ENCODE results near the gene PHACTR1. TPM values are rescaled to one million over a fixed set of nuclear protein-coding genes. Genes with fewer than 3 reads are reported as not detected.

PHACTR1 gene
- total RNA-seq, 2 donors from 2014 or later = 6.0 to 12.9 TPM

DNA sequence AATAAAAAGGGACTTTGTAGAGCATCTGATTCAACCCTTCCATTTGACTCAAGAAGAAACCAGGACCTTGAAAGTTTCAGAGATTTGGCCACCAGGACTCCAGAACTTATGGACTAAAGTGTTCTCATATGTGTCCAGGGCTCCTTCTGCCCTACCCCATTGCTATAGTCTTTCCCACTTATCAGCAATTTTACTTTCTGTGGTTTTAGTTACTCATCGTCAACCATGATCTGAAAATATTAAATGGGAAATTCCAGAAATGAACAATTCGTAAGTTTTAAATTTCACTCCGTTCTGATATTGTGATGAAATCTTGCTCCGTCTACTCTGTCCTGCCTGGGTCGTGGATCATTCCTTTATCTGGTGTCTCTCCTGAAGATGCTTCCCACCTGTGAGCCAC lies 259.8 kb downstream of the PHACTR1 start:
- no peak for ATAC-seq
- Histone ChIP-seq H3K4me3 (no peak overlapping the region), H3K27ac (no peak overlapping the region), H3K4me1 (peaks cover 17% of the 10 kb centered on the region), H3K27me3 (no peaks in the 10 kb centered on the region), H3K36me3 (replicated peaks in 1 of 2; ENCODE audit: insufficient read depth in 1 of 2, low read depth in 2 of 2) (no peaks in the 10 kb centered on the region), H3K9me3 (no peaks in the 10 kb centered on the region)
- WGBS, 2 donors = 92 to 94% methylated on average over 5 of the region's 5 CpGs
- no peak for DNase-seq
- intact Hi-C loops (cut with DNase I) = no loop called here
- TF ChIP-seq POLR2A (IDR thresholded peaks at IDR 0.05) = no peak
- TF ChIP-seq, protein P1, sequence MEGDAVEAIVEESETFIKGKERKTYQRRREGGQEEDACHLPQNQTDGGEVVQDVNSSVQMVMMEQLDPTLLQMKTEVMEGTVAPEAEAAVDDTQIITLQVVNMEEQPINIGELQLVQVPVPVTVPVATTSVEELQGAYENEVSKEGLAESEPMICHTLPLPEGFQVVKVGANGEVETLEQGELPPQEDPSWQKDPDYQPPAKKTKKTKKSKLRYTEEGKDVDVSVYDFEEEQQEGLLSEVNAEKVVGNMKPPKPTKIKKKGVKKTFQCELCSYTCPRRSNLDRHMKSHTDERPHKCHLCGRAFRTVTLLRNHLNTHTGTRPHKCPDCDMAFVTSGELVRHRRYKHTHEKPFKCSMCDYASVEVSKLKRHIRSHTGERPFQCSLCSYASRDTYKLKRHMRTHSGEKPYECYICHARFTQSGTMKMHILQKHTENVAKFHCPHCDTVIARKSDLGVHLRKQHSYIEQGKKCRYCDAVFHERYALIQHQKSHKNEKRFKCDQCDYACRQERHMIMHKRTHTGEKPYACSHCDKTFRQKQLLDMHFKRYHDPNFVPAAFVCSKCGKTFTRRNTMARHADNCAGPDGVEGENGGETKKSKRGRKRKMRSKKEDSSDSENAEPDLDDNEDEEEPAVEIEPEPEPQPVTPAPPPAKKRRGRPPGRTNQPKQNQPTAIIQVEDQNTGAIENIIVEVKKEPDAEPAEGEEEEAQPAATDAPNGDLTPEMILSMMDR (IDR thresholded peaks at IDR 0.05) = no peak

DNA sequence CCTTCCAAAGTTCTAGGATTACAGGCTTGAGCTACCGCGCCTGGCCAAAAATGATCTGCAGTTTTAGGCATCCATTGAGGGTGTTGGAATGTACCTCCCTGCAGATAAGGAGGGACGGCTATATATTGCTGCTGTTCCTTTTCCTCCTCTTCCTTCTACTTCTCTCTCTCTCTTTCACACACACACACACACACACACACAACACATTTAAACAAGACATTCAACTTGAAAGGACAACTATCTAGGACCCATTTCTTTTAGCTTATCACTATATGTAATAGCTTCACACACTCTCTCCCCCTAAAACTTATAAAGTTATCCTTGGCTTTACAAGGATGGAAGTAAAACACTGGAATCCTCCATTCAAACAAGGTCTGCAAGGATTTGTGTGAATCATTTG lies 260.6 kb downstream of the PHACTR1 start:
- DNase-seq = no peak
- H3K36me3 ChIP-seq (replicated peaks in 1 of 2; ENCODE audit: insufficient read depth in 1 of 2, low read depth in 2 of 2) = no peaks in the 10 kb centered on the region
- intact Hi-C loops (cut with DNase I) = no loop called here
- H3K4me1 ChIP-seq = peaks cover 17% of the 10 kb centered on the region
- no peaks in the 10 kb centered on the region for H3K27me3 ChIP-seq
- no peak for ATAC-seq
- TF ChIP-seq, protein P1 (IDR thresholded peaks at IDR 0.05) = no peak
- TF ChIP-seq POLR2A (IDR thresholded peaks at IDR 0.05) = no peak
- H3K27ac ChIP-seq = no peak overlapping the region
- H3K4me3 ChIP-seq = no peak overlapping the region
- WGBS, 2 donors = 92 to 97% methylated on average over 3 of the region's 3 CpGs
- H3K9me3 ChIP-seq = no peaks in the 10 kb centered on the region

DNA sequence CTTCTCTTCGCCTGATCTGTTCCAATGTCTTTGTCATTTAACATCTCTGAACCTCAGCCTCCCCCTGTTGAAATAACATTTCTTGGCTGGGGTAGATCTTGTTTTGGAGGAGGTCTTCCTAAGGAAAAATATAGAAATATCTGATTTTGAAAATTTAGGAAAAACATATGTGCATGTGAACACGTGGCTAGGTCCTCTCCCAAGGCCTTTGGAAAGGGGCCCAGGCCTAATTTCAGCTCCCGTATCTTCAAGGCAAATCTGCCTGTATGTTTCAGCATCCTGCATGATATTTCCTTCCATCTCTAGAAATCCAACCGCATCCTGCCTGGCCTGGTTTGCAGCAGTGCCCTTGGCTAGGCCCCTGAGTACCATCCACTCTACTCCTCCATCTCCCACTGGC lies 261.2 kb downstream of the PHACTR1 start:
- Histone ChIP-seq H3K36me3 (replicated peaks in 1 of 2; ENCODE audit: insufficient read depth in 1 of 2, low read depth in 2 of 2) (no peaks in the 10 kb centered on the region), H3K4me1 (peaks cover 14% of the 10 kb centered on the region), H3K4me3 (no peak overlapping the region), H3K9me3 (no peaks in the 10 kb centered on the region), H3K27me3 (no peaks in the 10 kb centered on the region), H3K27ac (no peak overlapping the region)
- DNase-seq (no peak), ATAC-seq (no peak)
- TF ChIP-seq POLR2A (IDR thresholded peaks at IDR 0.05) = no peak
- TF ChIP-seq, protein P1 (IDR thresholded peaks at IDR 0.05) = no peak
- intact Hi-C loops (cut with DNase I) = no loop called here
- WGBS, 2 donors = 81 to 83% methylated on average over 4 of the region's 4 CpGs

GRCh38 chr6:12980741-12981140 lies 264.2 kb downstream of the PHACTR1 start:
- Histone ChIP-seq H3K27ac (no peak overlapping the region), H3K27me3 (no peaks in the 10 kb centered on the region), H3K4me1 (no peaks in the 10 kb centered on the region), H3K9me3 (no peaks in the 10 kb centered on the region), H3K4me3 (no peak overlapping the region), H3K36me3 (replicated peaks in 1 of 2; ENCODE audit: insufficient read depth in 1 of 2, low read depth in 2 of 2) (no peaks in the 10 kb centered on the region)
- intact Hi-C loops (cut with DNase I) = no loop called here
- WGBS, 2 donors = 92 to 94% methylated on average over 4 of the region's 4 CpGs
- no peak for DNase-seq
- TF ChIP-seq, protein P1 (IDR thresholded peaks at IDR 0.05) = no peak
- TF ChIP-seq POLR2A (IDR thresholded peaks at IDR 0.05) = no peak
- ATAC-seq = no peak

DNA sequence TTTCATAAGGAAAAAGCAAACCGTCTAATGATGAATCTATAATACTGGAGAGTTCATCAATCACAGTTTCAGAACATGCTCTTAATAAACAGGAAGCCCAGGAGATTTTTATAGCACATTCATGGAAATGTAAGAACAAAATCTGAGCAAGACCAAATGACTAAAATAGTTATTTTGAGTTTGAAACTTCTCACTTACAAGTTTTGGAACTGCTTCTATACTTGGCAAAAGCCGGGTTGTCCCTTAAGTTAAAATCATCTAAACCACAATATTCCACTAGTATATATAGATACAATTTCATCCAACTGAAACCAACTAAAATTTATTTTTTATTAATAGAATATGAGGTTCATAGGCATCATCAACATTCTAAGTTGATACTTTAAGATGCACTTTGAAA lies 268.2 kb downstream of the PHACTR1 start:
- TF ChIP-seq, protein P1 (IDR thresholded peaks at IDR 0.05) = no peak
- no peak for TF ChIP-seq POLR2A (IDR thresholded peaks at IDR 0.05)
- ATAC-seq = no peak
- H3K27me3 ChIP-seq = no peaks in the 10 kb centered on the region
- H3K4me3 ChIP-seq = no peak overlapping the region
- intact Hi-C loops (cut with DNase I) = no loop called here
- 78 to 80% methylated on average over 2 of the region's 2 CpGs for WGBS, 2 donors
- no peak overlapping the region for H3K27ac ChIP-seq
- no peaks in the 10 kb centered on the region for H3K9me3 ChIP-seq
- H3K4me1 ChIP-seq = no peaks in the 10 kb centered on the region
- DNase-seq = no peak
- no peaks in the 10 kb centered on the region for H3K36me3 ChIP-seq (replicated peaks in 1 of 2; ENCODE audit: insufficient read depth in 1 of 2, low read depth in 2 of 2)
